NCI-H2029 (cell line): ENCODE measurements around the gene CCL17.
A peak's percentile ranks its signal among the peaks of the same experiment; 100 is the strongest.

Experiments used
- DNase-seq: peaks from one replicate; lab custom pipeline; 2025; lab: John Stamatoyannopoulos, UW

Gene CCL17

GRCh38 chr16:57377080-57377841, 27.3 kb upstream of the CCL17 start:
- no peak for DNase-seq

- no peak for DNase-seq
Observed at GRCh38 chr16:57379579-57379978, 25.0 kb upstream of the CCL17 start.

DNA sequence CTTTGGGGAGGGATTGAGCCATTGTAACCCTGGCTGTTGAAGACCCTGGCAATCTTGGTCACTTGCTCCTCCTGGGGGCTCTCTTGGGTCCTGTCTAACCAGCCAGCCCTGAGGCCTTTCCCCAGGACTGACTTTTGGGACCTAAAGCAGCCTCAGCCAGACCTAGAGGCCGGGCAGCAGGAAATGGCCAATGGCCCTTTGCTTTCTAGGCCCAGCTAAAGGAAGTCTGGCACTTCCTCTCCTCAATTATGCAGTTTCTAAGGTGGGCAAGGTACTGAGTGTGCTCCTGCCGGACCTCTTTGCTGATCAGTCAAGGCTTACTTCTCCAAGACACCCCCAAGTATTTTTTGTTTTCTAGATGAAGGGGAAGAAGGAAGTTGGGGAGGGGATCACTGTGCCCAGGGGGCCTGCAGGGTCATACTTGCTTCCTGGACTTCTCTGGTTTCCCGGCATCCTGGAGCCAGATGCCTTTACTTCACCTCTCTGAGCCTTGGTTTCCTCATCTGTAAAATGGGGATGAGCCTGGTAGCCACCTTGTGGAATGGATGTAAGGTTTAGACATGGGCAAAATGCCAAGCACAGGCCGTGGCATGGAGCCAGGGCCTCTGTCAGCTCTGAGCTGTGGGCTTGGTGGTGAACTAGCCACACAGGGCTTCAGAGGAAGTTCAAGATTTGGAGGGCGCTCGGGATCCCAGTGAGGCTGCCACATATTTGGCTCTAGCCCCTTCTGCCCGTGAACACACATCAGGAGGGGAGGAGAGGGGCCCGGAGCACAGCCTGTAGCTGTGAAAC, 23.7 kb upstream of the CCL17 start:
- no peak for DNase-seq

- DNase-seq: no peak
Observed at GRCh38 chr16:57381791-57382534, 22.6 kb upstream of the CCL17 start.

GRCh38 chr16:57382535-57383275, 21.9 kb upstream of the CCL17 start:
- DNase-seq: no peak

GRCh38 chr16:57383276-57384247, 21.0 kb upstream of the CCL17 start:
- no peak for DNase-seq

DNA sequence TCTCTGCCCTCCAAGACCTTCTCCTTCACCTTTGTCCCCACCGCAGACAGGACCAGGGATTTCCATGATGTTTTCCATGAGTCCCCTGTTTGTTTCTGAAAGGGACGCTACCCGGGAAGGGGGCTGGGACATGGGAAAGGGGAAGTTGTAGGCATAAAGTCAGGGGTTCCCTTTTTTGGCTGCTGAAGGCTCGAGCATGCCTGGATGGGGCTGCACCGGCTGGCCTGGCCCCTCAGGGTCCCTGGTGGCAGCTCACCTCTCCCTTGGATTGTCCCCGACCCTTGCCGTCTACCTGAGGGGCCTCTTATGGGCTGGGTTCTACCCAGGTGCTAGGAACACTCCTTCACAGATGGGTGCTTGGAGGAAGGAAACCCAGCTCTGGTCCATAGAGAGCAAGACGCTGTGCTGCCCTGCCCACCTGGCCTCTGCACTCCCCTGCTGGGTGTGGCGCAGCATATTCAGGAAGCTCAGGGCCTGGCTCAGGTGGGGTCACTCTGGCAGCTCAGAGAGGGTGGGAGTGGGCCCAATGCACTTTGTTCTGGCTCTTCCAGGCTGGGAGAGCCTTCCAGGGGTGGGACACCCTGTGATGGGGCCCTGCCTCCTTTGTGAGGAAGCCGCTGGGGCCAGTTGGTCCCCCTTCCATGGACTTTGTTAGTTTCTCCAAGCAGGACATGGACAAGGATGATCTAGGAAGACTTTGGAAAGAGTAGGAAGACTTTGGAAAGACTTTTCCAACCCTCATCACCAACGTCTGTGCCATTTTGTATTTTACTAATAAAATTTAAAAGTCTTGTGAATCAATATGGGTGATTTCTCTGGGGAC, 20.1 kb upstream of the CCL17 start:
- DNase-seq: no peak

- no peak for DNase-seq
Observed at GRCh38 chr16:57385083-57385482, 19.5 kb upstream of the CCL17 start.

DNA sequence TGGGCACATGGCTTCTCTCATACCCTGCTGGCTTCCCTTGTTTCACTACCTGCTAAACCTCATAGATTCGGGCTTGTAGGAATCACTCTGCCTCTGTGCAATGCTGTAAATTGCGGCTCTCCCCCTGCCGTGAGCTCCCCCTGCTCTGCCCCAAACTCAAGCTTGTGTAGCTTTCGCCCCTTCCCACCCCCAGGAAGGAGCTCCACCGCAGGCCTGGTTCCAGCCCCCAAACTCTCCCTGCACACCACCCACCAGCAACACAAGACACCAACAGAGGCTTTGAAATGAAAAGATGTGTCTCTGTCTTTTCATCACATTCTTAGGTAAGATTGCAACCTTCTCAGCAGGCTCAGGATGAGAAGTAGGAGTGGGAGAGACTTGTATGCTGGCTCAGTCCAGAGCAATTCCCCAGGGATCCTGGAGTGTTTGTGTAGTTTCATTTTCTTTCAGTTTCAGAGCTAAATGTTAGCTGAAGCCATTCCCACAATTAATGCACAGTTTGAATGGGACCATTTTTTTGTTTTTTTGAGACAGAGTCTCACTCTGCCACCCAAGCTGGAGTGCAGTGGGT, 18.1 kb upstream of the CCL17 start:
- DNase-seq: no peak

DNA sequence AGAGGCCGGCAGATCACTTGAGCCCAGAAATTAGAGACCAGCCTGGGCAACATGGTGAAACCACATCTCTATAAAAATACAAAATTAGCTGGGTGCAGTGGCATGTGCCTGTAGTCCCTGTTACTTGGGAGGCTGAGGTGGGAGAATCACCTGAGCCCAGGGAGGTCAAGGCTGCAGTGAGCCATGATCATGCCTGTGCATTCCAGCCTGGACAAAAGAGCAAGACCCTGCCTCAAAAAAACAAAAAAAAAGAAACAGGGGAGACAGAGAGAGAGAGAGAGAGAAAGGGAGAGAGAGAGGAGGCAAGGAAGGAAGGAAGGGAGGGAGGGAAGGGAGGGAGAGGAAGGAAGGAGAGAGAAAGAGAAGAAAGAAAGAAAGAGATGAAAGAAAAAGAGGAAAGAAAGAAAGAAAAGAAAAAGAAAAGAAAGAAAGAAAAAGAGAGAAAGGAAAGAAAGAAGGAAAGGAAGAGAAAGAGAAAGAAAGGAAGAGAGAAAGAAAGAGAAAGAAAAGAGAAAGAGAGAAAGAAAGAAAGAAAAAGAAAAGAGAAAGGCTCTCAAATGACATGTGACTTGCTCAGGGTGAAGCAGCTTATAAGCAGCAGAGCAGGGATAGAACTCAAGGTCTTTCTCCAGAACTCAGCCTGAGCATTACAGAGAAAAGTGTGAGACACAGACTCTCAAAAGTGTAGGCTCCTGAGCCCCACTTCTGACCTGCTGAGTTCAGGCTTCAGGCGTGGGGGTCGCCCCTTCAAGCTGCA, 16.8 kb upstream of the CCL17 start:
- DNase-seq: no peak

DNA sequence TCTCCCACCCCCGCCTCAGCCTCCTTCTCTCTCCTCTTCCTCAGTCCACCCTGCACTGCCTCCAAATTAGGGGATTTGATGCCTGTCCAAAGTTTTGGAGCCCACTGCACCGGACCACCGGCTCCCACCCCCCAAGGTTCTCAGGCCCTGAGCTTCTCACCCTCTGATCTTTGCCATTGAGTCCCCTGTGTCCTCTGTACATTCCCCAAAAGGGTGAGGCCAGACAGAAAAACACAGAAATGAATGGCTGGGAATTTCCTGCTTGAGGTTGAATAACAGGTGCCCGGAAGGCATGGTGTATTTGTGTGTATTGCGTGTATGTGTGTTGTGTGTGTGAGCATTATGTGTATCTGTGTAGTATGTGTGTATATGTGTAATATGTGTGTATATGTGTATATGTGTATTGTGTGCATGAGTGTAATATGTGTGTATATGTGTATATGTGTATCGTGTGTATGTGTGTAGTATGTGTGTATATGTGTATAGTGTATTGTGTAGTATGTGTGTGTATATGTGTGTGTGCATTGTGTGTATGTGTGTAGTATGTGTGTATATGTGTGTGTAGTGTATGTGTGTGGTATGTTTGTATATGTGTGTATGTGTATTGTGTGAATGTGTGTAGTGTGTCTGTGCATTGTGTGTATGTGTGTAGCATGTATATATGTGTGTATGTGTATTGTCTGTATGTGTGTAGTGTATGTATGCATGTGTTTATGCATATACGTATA, 16.0 kb upstream of the CCL17 start:
- DNase-seq: no peak

GRCh38 chr16:57389087-57389468, 15.5 kb upstream of the CCL17 start:
- DNase-seq: no peak

DNA sequence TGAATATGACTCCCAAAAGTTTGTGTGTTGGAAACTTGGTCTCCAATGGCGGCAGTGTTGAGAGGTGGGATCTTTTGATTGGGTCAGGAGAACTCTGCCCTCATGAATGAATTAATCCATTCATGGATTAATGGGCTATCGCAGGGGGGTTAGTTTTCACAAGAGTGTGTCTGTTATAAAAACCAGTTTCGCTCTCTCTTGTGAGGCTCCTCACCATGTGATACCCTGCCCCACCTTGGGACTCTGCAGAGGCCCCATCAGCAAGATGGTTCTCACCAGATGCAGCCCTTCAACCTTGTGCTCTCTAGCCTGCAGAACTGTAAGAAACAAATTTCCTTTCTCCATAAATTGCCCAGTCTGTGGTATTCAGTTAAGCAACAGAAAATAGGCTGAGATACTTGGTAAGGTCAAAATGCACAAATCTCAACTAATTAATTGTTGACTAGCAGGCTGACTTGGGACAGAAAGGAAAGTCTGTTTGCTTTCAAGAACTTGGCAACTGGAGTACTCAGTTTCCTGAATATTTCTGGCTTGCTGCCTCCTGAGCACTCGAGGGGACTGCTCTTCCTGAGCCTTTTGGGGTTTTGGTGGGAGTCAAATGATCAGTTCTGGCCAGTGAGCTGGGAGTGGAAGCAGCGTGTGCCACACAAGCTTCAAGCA, 13.8 kb upstream of the CCL17 start:
- DNase-seq: no peak

DNA sequence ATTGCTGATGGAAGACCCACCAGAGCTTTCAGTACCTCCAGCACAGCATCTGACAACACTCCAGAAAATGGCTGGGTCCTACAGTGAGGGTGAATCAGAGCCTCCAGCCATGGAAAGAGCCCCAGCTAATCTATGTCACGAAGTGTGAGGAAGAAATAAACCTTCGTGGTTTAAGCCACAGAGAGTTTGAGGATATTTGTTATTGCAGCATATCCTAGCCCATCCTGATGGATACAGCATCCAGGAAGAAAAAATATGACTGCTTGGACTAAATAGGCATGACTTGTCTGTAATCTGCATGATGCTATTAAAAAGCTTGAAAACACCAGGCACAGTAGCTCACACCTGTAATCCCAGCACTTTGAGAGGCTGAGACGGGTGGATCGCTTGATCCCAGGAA, 13.3 kb upstream of the CCL17 start:
- no peak for DNase-seq

DNA sequence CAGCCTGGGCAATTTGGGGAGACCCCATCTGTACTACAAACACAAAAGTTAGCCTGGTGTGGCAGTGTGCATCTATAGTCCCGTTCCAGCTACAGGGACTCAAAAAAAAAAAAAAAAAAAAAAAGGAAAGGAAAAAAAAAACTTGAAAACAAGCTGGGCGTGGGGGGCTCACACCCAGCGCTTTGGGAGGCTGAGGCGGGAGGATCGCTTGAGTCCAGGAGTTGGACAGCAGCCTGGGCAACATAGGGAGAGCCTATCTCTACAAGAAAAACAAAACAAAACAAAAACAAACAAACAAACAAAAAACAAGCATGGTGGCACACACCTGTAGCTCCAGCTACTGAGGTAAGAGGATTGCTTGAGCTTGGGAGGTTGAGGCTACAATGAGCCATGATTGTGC, 12.9 kb upstream of the CCL17 start:
- DNase-seq: no peak

DNA sequence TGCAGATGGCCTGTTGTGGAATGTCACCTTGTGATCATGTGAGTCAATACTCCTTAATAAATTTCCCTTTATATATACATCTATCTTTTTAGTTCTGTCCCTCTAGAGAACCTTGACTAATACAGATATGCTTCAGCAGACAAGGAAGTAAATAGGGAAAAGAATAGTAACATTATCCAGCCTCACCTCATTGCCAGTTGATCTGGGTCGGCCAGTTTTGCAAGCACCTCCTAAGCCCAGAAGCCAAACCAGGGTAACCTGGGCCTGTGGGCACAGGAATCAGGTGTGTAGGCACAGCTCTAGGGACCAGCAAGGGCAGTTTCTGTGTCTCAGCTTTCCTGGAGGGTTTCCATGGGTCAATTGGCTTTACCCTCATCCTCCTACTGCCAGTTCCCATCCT, 11.9 kb upstream of the CCL17 start:
- no peak for DNase-seq

GRCh38 chr16:57394444-57394843, 10.1 kb upstream of the CCL17 start:
- peak; percentile 7 for DNase-seq

- DNase-seq: no peak
Observed at GRCh38 chr16:57395026-57395425, 9.5 kb upstream of the CCL17 start.
